ENCODE results near the gene RFC2. TPM values are rescaled to one million over a fixed set of nuclear protein-coding genes. Genes with fewer than 3 reads are reported as not detected.
A peak's percentile ranks its signal among the peaks of the same experiment; 100 is the strongest.

Gene RFC2
- total RNA-seq, 1 donor from 2014 or later = 14.5 TPM

GRCh38 chr7:74288034-74288881, 34.1 kb upstream of the RFC2 start:
- no peaks in the 10 kb centered on the region for H3K36me3 ChIP-seq
- H3K27me3 ChIP-seq = no peaks in the 10 kb centered on the region
- peak overlapping the region; percentile 89 for H3K27ac ChIP-seq
- no peak for DNase-seq (ENCODE audit: extremely low spot score in 2 of 2)
- H3K4me3 ChIP-seq = peak overlapping the region; percentile 83 to 92
- intact Hi-C loops (cut with DNase I) = no loop called here
- peaks cover 36% of the 10 kb centered on the region for H3K4me1 ChIP-seq
- no peak for TF ChIP-seq POLR2AphosphoS5 (IDR thresholded peaks at IDR 0.05; ENCODE audit: insufficient read depth in 1 of 2, low read depth in 1 of 2)
- TF ChIP-seq, protein P1, sequence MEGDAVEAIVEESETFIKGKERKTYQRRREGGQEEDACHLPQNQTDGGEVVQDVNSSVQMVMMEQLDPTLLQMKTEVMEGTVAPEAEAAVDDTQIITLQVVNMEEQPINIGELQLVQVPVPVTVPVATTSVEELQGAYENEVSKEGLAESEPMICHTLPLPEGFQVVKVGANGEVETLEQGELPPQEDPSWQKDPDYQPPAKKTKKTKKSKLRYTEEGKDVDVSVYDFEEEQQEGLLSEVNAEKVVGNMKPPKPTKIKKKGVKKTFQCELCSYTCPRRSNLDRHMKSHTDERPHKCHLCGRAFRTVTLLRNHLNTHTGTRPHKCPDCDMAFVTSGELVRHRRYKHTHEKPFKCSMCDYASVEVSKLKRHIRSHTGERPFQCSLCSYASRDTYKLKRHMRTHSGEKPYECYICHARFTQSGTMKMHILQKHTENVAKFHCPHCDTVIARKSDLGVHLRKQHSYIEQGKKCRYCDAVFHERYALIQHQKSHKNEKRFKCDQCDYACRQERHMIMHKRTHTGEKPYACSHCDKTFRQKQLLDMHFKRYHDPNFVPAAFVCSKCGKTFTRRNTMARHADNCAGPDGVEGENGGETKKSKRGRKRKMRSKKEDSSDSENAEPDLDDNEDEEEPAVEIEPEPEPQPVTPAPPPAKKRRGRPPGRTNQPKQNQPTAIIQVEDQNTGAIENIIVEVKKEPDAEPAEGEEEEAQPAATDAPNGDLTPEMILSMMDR (IDR thresholded peaks at IDR 0.05) = no peak
- no peak for TF ChIP-seq POLR2A (IDR thresholded peaks at IDR 0.05)
- no peaks in the 10 kb centered on the region for H3K9me3 ChIP-seq

- intact Hi-C loops (cut with DNase I) = loop anchor here (1.0 kb wide), 1 partner anchor 40 kb away; no protein-coding TSS in a partner anchor
- no peak for DNase-seq (ENCODE audit: extremely low spot score in 2 of 2)
- Histone ChIP-seq H3K27me3 (no peaks in the 10 kb centered on the region), H3K4me1 (peaks cover 28% of the 10 kb centered on the region), H3K27ac (no peak overlapping the region), H3K9me3 (no peaks in the 10 kb centered on the region), H3K4me3 (no peak overlapping the region), H3K36me3 (no peaks in the 10 kb centered on the region)
- TF ChIP-seq, protein P1 (IDR thresholded peaks at IDR 0.05) = no peak
Observed at GRCh38 chr7:74287303-74288033, 33.3 kb upstream of the RFC2 start.

- Histone ChIP-seq H3K4me1 (peaks cover 23% of the 10 kb centered on the region), H3K4me3 (no peak overlapping the region), H3K36me3 (no peaks in the 10 kb centered on the region), H3K27ac (no peak overlapping the region), H3K27me3 (no peaks in the 10 kb centered on the region), H3K9me3 (no peaks in the 10 kb centered on the region)
- TF ChIP-seq, protein P1 (IDR thresholded peaks at IDR 0.05) = no peak
- TF ChIP-seq POLR2AphosphoS5 (IDR thresholded peaks at IDR 0.05; ENCODE audit: insufficient read depth in 1 of 2, low read depth in 1 of 2) (no peak), POLR2A (IDR thresholded peaks at IDR 0.05) (no peak)
- intact Hi-C loops (cut with DNase I) = no loop called here
- no peak for DNase-seq (ENCODE audit: extremely low spot score in 2 of 2)
Observed at GRCh38 chr7:74286131-74286530, 31.9 kb upstream of the RFC2 start.

- no peak overlapping the region for H3K4me3 ChIP-seq
- intact Hi-C loops (cut with DNase I) = no loop called here
- no peaks in the 10 kb centered on the region for H3K36me3 ChIP-seq
- no peaks in the 10 kb centered on the region for H3K9me3 ChIP-seq
- H3K4me1 ChIP-seq = peaks cover 18% of the 10 kb centered on the region
- no peak for DNase-seq (ENCODE audit: extremely low spot score in 2 of 2)
- no peak for TF ChIP-seq POLR2A (IDR thresholded peaks at IDR 0.05)
- no peak for TF ChIP-seq POLR2AphosphoS5 (IDR thresholded peaks at IDR 0.05; ENCODE audit: insufficient read depth in 1 of 2, low read depth in 1 of 2)
- TF ChIP-seq, protein P1 (IDR thresholded peaks at IDR 0.05) = no peak
- no peak overlapping the region for H3K27ac ChIP-seq
- no peaks in the 10 kb centered on the region for H3K27me3 ChIP-seq
Observed at GRCh38 chr7:74284781-74285259, 30.6 kb upstream of the RFC2 start.

All from vagina (tissue), 2 donors.